HEK293T (cell line): Measurements from ENCODE around the gene WIZ.

Source experiments
- BHLHE40 ChIP-seq: fragments of 450-650 bp; IDR thresholded peaks from 2 replicates; pipeline ENCODE4 v1.6.1; 2016; ENCODE audit warnings: mild to moderate bottlenecking, moderate library complexity, borderline replicate concordance
- FOXA1 ChIP-seq: fragments of 450-650 bp; IDR thresholded peaks from 2 replicates; pipeline ENCODE4 v1.6.1; 2016; ENCODE audit warnings: mild to moderate bottlenecking
- FOXK2 ChIP-seq: fragments of 450-650 bp; IDR thresholded peaks from 2 replicates; pipeline ENCODE4 v1.6.1; 2016; ENCODE audit warnings: mild to moderate bottlenecking
- FOXM1 ChIP-seq: fragments of 450-650 bp; IDR thresholded peaks from 2 replicates; pipeline ENCODE4 v1.6.1; 2017; ENCODE audit warnings: mild to moderate bottlenecking, borderline replicate concordance
- HDGF ChIP-seq: fragments of 450-650 bp; IDR thresholded peaks from 2 replicates; pipeline ENCODE4 v1.6.1; 2017; ENCODE audit warnings: antibody characterized with exemption, borderline replicate concordance
- L3MBTL2 ChIP-seq: fragments of 450-650 bp; conservative IDR thresholded peaks from 2 replicates; pipeline ENCODE4 v1.6.1; 2016; ENCODE audit warnings: mild to moderate bottlenecking
- NFRKB ChIP-seq: fragments of 450-650 bp; IDR thresholded peaks from 2 replicates; pipeline ENCODE4 v1.6.1; 2016; ENCODE audit warnings: mild to moderate bottlenecking, moderate library complexity
- PKNOX1 ChIP-seq: fragments of 450-650 bp; IDR thresholded peaks from 2 replicates; pipeline ENCODE4 v1.6.1; 2016
- SP1 ChIP-seq: fragments of 450-650 bp; IDR thresholded peaks from 2 replicates; pipeline ENCODE4 v1.6.1; 2017
- SUZ12 ChIP-seq: fragments of 450-650 bp; IDR thresholded peaks from 2 replicates; pipeline ENCODE4 v1.6.1; 2016; ENCODE audit warnings: mild to moderate bottlenecking
- TARDBP ChIP-seq: fragments of 450-650 bp; IDR thresholded peaks from 2 replicates; pipeline ENCODE4 v1.6.1; 2016
- ZNF384 ChIP-seq: fragments of 450-650 bp; IDR thresholded peaks from 2 replicates; pipeline ENCODE4 v1.6.1; 2016

DNA sequence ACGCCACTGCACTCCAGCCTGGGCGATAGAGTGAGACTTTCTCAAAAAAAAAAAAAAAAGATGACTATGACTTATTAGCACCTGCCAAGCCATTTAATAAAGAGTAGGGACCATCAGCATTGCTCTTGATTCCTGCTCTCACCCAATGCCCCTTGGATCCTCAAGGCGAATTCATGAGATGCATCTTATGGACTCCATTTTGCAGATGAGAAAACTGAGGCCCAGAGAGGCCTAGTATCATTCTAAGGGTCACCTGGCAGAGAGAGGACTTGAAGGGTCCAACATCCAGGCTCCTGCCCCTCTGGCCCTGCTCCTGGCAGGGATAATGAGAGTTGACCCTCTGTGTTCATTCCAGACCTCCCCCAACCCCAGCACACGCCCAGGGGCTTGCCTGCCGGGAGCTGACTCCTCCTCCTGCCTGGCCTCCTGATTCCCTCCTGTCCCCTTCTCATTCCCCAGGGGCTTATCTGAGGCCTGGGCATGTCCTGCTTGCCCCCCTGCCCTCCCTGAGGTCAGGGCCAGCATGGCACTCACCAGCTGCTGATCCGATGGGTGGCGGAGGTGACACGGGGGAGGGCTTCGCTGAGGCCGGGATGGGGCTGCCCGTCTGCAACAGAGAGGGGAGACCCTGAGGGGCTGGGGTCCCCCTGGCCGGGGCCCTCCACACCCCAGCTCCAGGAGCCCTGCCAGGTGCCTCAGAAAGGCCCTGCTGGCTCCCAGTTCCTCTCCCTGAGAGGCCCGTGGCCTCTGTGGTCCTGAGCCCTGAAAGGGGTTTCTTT is 7.4 kb downstream of the WIZ start:
- TF ChIP-seq FOXM1 (no peak), FOXK2 (no peak), ZNF384 (no peak), L3MBTL2 (no peak), PKNOX1 (no peak), TARDBP (no peak), FOXA1 (no peak), BHLHE40 (no peak), SUZ12 (no peak), SP1 (no peak), HDGF (no peak), NFRKB (no peak)
